ENCODE data around the gene PRR16.

The PRR16 gene

DNA sequence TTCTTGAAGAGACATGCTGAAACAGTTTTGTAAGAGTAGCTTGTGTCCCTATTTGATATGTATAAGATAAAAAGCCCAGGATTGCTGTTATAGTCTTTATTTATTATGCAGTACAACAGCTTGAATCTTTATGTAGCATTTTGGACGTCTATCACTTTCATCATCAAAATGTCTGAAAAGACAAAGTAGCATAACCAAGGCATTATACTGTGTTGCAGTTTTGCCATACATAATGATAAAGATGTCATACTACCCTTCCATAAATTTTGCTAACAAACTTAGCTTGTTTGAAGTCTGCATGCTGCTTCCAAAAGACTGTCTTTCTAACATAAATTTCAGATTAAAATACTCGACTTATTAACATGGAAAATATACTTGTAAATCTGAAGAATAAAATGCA lies 127.8 kb downstream of the PRR16 start:
- no peak for DNase-seq

DNA sequence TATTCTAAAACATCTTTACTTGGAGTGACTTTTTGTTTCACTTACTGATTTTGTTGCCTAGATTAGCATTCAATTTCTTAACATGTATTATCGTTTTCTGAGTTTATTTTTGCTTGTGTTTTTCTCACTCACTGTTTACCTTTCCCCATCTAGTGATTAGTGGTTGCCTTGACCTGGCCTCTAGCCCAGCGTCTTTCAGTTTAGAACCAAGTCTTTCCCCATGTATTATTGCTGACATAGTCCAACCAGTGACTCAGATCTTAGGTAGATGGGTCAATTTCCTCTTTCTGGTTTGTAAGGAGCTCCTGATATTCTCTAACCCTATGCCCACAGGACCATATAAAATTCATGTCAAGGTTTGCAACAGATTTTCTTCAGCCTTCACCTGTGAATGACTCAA lies 135.5 kb downstream of the PRR16 start:
- peak; percentile 25 for DNase-seq

DNA sequence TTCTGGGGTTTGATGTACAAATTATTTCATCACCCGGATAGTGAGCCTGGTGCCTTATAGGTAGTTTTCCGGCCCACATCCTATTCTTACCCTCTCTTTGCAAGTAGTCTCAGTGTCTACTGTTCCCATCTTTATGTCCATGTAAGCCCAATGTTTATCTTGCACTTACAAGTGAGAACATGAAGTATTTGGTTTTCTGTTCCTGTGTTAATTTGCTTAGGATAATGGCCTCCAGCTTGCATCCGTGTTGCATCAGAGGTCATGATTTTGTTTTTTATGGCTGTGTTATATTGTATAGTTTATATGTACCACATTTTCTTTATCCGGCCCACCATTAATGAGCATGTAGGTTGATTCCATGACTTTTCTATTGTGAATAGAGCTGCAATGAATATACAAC lies 136.5 kb downstream of the PRR16 start:
- peak; percentile 86 for DNase-seq

DNA sequence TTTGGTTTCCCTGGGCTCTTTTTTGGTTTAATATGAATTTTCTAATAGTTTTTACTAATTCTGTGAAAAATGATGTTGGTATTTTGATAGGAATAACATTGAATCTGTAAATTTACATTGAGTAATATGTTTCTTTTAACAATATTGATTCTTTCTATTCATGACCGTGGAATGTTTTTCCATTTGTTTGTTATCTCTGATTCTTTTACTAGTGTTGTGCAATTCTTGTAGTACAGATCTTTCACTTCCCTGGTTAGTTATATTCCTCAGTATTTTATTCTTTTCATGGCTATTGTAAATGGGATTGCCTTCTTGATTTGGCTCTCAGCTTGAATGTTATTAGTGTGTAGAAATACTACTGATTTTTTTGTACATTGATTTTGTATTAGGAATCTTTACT lies 137.9 kb downstream of the PRR16 start:
- DNase-seq = no peak

DNA sequence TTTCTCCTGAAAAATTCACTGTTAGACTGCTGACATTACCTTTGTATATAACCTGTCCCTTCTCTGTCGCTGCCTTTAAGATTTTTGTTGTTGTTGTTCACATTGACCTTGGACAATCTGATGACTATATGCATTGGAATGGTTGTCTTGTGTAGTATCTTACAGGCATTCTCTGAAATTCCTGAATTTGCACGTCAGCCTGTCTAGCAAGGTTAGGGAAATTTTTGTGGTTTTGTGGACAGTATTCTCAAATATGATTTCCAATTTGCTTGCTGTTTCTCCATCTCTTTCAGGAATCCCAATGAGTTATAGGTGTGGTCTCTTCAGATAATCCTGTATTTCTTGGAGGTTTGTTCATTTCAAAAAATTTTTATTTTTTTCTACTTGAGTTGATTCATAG lies 140.8 kb downstream of the PRR16 start:
- DNase-seq = no peak

DNA sequence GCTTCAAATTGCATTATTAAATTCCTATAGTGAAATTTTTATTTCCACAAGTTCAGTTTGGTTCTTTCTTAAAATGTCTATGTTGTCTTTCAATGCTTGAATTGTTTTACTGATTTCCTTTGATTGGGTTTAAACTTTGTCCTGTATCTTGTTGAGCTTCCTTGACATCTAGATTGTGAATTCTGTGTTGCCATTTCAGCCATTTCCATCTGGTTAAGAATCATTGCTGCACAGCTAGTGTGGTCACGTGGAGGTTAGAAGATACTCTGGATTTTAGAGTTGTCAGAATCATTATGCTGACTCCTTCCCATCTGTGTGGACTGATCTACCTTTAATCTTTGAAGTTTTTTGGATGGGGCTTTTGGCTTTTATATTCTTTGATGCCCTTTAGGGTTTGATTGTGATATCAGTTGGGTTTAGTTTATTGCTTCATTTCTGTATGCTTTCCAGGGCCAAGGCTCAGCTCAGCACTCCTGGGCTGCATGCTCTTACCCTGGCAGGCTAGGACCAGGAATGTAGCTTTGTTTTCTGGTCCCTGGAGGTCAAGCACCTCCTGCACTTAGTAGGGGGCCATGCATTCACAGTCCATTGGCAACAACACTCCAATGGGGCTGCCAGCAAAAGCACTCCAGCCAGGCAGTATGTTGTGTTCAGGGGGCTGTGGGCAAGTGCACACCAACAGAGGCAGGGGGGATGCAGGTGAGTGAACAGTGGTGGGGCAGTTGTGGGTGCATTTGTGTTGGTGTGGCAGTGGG lies 141.4 kb downstream of the PRR16 start:
- DNase-seq = no peak

DNA sequence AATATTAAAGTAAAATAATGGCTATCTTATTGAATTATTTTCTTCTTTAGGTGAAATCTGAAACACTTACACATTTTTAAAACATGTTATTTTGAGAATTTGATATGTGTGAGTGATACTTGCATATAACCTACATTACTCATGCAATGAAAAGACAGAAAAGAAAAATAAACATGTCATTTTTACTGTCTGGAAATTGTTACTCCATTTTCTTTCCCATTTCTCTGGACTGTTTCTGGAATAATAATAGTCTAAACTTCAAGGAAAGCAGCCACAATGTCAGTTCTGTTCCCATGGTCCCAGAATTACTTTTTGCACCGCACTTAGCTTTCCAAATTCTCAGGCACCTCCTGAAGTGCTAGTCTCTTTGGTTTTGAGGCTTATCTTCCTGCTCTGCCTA lies 145.5 kb downstream of the PRR16 start:
- no peak for DNase-seq

DNA sequence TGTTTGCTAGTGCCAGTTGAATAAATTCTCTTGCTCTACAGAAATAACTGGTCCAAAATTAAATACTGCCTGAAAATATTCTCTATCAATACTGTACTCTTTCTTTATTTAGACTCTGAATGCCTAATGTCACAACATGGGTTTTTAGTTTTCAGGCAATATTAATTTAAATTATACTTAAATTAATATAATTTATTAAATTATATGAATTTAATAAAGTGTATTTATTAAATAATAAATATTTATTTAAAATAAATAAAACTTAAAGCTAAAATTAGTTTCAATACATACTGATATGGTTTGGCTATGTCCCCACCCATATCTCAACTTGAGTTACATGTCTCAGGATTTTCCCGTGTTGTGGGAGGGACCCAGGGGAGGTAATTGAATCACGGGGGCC lies 146.0 kb downstream of the PRR16 start:
- no peak for DNase-seq

DNA sequence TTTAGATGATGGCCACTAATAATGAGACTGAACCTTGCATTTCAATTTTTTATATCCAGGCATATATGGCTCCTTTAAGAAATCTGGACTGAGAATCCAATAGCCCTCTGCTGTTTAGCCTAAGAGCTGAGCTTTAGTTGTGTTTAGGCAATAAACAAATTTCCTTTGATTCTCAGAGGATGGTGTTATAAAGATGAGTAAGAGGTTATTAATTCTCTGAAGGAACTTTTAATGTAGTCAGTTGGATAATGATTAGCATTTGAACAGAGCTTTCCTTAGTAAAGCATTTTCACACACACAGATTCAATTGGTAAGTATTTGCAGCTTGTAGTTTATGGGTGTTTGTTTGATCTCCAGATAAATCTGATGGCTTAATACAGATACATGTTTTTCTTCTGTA lies 149.6 kb downstream of the PRR16 start:
- DNase-seq = no peak

DNA sequence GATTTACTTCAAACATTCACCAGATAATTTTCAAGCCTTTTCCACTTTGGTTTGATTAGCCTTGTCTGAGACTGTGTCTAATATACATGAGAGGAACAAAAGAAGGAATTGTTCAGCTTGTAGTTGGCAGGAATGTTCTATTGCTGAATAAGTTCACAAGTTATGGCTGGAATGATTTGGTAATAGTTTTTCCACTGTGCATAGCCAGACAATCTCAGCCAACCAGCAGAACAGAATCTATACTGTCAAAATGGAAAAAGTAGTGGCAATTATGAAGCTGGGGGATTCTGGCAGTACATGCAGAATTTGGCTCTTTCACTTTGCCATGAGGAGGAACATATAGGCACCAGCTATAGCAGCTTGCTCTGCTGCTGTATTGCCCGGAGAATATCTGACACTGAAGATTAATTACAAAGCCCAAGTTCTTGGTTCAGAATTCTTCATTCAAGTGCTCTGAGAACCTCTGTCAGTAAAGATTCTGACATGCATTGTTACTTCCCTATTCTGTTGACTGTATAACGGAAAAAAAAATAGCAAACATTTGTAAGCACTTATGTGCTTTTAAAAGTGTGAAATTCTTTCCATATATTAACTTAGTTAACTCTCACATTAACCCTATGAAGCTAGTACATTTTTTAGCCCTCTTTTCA lies 150.6 kb downstream of the PRR16 start:
- DNase-seq = no peak

DNA sequence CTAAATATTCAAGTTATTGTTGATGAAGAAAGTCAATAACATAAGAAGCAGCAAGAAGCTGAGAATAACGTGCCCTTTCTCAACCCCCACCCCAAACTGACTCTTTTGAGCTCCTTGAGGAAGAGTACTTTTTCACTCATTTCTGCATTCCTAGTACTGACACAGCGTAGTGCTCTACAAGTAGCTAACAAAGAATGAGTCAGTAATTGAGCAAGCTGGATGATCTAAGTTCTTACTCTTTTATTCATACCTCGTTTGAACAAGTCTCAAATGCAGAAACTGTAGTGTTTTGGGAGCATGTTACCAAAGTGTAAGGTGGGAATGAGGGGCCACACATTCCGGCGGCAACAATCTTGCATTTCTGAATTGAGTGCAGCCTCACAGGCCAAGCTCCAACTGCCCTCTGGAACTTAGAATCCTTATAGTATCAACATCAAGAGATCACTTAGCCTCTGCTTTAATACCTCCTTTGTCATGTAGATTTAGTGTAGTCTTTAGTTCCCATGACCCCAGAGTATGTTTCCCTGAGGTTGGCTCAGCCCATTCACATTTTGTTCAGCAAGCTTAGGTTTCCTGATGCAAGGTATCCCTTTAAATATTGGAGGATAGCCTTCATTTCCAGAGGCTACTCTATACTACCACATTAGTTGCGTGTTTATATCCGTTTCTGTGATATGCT lies 152.0 kb downstream of the PRR16 start:
- DNase-seq = peak; percentile 7

DNA sequence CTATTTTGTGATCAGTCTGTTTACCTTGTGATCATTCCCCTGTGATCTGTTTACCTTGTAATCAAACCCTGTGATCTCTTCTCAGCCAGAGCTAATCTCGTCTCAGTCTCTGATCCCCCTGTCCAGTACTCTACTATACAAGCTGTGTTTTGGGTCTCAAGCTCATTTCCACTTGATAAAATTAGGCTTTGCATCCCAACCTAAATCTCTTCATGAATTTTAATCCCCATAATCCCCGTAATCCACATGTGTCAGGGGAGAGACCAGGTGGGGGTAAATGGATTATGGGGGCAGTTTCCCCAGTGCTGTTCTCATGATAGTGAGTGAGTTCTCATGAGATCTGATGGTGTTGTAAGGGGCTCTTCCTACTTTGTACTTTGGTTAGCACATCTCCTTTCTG lies 157.2 kb downstream of the PRR16 start:
- DNase-seq = peak; percentile 26

DNA sequence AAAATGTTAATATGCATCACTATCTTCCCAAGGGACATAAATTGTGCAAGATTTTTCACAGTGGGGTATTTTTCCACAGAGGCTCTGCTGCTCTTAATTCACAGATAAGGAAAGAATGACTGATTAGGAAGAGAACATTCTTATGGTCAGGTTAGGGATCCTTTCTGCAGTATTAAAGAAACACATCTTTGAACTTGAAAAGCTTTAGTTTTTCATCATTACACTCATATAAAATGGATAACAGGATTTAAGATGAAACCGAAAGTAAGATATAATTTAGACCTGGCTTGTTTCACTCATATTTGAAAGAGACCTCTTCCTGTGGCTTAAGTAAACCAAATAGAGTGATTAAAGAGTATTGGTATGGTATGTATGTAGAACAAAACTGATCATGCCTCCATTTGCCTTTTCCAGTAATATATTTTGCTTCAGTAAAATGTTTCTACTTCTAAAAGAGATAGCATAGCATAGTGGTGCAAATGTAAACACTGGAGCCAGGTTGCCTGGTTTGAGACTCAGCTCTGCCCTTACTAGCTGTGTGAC lies 160.0 kb downstream of the PRR16 start:
- no peak for DNase-seq

DNA sequence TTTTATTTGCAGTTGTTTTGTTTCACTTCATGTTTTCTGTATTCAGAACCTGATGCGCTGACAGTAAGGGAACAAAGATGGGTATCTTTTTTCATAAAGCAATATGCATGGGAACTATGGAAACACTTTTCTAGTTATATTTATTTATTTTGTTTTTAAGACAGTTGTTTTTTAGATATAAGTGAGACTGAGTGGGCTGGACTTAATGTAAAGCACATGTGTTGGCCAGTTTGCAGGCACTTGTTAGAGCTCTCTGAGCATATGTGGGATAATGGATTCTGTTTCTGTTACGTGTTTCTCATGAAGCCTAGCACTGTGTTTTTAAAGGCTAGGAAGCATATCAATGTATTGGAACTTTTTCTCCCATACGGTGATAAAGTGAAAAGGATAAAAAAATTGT lies 164.1 kb downstream of the PRR16 start:
- no peak for DNase-seq

DNA sequence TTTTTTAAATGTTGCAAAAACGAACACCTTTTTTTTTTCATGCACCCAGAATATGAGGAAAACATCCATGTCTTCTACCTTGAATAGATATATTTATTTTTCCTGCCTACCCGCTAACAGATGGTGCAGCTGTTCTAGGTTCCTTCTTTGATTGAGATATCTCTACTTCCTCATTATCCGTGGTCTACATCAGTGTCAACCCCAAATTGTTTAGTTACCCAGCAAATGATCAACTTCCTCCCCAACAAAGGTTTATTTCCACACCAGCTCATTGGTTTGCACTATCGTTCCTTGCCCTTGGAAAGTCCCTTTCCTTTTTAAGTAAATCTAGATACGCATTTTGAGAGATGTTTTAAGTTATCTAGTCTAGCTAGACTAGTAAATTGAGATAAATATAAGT lies 166.4 kb downstream of the PRR16 start:
- DNase-seq = no peak

DNA sequence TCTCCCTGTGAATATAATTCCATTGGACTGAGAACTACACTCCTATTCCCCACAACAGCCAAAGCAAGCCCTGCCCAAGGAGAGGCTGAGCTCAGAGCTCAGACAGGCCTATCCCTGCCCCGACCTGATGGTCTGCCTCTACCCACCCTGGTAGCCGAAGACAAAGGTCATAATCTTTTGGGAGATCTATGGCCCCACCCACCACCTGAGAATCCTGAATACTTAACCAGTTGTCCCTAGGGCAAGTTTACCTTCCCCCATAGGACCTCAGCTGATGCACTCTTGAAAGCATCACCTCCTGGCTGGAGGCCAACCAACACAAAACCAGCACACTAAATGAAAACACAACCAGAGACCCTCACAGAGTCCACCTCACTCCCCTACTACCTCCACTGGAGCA lies 167.5 kb downstream of the PRR16 start:
- no peak for DNase-seq

DNA sequence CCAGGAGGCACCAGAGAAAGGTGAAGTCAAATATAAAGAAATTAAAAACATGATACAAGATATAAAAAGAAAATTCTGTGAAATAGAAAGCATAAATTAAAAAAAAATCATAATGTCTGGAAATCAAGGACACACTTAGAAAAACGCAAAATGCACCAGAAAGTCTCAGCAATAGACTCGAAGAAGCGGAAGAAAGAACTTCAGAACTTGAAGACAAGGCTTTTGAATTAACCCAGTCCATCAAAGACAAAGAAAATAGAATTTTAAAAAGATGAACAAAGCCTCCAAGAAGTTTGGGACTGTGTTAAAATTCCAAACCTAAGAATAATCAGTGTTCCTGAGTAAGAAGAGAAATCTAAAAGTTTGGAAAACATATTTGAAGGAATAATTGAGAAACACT lies 168.3 kb downstream of the PRR16 start:
- no peak for DNase-seq

DNA sequence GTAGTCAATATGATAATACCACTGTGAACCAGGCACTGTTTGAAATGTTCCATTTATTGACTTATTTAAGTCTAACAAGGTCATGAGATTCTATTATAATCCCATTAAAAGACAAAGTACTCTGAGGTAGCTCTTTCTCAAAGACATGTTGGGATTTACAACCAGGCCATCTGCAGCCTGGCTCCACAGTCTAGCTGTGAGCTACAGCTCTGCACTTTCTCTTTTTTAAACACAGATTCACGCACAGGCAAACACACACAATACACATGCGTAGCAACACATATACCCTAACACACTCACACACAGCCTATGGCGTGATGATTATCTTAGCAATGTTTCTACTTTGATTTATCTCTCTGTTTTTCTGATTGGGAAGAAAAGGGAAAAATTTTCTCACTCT lies 174.3 kb downstream of the PRR16 start:
- DNase-seq = no peak

DNA sequence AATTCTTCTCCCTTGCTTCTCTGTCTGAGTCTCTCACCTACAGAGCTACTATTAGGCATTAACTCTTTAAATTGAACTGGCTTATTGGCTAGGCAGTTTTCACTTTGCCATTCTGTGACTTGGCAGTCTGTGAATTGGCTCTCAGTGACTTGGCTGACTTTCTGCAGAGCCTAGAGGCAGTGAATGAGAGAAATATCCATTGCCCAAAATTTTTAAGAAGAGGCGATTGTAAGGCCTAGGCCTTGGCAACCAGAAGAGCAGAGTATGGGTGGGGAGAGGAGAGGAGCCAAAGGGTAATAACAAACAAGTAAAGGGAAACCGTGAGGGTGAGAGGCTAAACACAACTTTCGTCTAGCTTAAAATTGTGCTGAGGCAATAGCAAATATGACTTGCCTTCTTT lies 176.7 kb downstream of the PRR16 start:
- no peak for DNase-seq

DNA sequence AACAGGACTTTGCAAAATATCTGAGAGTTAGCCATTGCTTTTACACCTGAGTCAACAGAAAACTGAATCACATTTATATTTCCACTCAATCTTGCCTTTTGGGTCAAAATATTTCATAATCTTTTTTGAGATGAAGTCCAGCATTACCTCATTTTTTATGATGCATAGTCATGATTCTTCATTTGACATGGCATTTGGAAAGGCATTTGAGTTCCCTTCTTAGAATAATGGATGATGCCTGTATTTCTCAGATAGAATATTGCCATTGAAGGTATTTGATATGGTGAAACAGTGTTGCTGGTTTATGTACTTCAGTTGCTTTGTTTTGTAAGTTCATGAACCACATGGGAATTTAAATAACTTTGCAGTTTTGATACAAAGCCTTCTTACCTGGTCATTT lies 180.4 kb downstream of the PRR16 start:
- no peak for DNase-seq

DNA sequence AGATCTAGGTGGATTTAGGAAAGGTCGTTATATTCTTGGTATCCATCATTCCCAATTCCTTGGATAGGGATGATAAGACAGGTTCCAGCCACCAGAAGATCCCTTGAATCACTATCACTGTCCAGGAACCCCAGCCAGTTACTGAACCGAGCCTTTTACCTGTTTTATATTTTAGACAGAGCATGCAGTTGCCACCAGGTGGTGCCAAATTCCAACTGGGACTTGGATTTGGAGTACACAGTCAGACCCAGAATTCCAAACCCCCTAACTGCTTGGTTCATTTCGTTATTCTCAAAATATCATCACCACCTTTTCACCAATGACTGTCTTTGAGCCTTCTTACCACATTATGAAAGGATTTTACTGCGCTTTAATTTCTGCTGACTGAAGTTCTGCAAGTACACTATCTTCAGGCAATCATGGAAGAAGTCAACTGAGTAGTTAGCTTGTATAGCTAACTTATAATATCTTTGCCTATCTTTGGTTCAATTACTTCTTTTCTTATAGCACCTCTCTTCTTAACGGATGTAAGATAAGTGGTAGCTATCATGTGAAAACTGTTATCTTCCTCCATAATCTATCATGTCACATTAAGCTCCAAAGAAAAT lies 191.8 kb downstream of the PRR16 start:
- DNase-seq = peak; percentile 78

DNA sequence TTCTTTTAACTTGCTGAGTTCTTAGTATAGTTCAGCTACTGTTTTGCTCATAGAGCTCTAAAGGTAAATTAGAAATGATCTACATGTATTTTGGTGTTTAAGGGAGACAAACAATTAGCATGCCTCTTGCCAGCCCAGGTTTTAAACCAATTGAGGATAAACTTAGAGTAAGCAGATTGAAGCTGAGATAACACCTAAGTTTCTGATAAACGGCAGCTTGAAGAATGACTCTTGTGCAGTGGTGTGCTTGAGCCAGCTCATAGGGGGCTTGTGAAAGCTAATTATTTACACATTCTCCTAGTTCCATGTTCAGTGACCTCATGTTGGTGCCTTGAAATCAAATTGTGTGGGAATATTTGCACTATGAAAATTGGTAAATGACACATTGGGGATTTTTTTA lies 193.0 kb downstream of the PRR16 start:
- no peak for DNase-seq

DNA sequence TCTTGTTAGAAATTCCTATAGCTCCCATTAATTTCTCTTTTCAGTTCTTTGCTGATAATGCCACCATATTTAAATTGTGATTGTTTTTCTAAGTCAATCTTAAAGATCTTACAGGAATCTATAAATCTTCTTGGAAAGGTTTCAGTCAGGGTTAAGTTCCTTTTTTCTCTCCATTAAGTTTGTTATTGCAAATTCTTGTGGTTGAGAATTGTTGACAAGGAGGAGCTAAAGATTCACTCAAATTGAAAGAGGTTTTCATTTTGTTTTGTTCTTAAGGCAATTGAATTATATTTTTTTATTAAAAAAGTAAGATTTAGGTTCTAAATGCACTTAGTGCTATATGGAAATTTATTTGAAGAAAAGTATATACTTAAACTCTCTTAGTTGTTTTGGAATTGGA lies 213.4 kb downstream of the PRR16 start:
- no peak for DNase-seq

DNA sequence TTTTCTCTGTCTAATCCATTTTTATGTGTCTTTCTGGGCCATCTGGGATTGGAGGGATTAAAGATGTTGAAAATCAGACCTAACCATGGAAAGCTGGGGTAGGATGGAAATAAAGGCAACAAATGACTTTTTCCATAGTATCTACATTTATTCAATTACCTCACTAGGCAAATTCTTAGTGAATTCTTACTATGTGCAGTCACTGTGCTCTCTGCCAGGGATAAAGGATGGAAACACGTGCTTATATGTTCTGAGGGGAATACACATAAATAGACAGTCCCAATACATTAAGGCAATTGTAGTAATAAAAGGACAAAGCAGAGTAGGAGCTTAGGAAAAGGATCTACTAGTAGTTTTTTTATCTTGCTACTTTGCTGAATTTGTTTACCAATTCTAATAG lies 214.2 kb downstream of the PRR16 start:
- DNase-seq = no peak
